Mesenchymal stem cell (in vitro differentiated cells and primary cell): Measurements from ENCODE around the gene RPRD1A.

ENCODE experiments used
- DNase-seq: peaks from one replicate; pipeline ENCODE4 v3.0.0-alpha.2; 2013
- H2AFZ ChIP-seq: one replicate; pipeline ENCODE4 v1.6.1; 2013; ENCODE audit warnings: low read depth, mild to moderate bottlenecking, control low read depth, inconsistent platforms, low read length, moderate library complexity
- H2AK5ac ChIP-seq: 2 replicates; pipeline ENCODE4 v1.6.1; 2013; ENCODE audit warnings: low read length, moderate library complexity, mild to moderate bottlenecking, inconsistent platforms; ENCODE audit not compliant: severe bottlenecking
- H2BK120ac ChIP-seq: one replicate; pipeline ENCODE4 v1.6.1; 2013; ENCODE audit warnings: low read depth, mild to moderate bottlenecking, inconsistent platforms, low read length, moderate library complexity
- H2BK12ac ChIP-seq, 2 experiments: one replicate each; pipeline ENCODE4 v1.6.1; 2013; ENCODE audit warnings: inconsistent platforms in 2 of 2, low read length in 2 of 2, mild to moderate bottlenecking in 2 of 2, moderate library complexity in 2 of 2, control low read depth in 1 of 2
- H2BK15ac ChIP-seq: one replicate; pipeline ENCODE4 v1.6.1; 2013; ENCODE audit warnings: mild to moderate bottlenecking, low read depth, inconsistent platforms; ENCODE audit not compliant: poor library complexity, severe bottlenecking
- H2BK5ac ChIP-seq: 2 replicates; pipeline ENCODE4 v1.6.1; 2013; ENCODE audit warnings: low read depth, mild to moderate bottlenecking, low read length, control low read depth, inconsistent platforms; ENCODE audit not compliant: poor library complexity, severe bottlenecking
- H3K14ac ChIP-seq, 2 experiments: one replicate each; pipeline ENCODE4 v1.6.1; 2013; ENCODE audit warnings: inconsistent platforms in 2 of 2, low read length in 2 of 2, control low read depth in 1 of 2, mild to moderate bottlenecking in 1 of 2, moderate library complexity in 1 of 2
- H3K18ac ChIP-seq, 2 experiments: one replicate each; pipeline ENCODE4 v1.6.1; 2013; ENCODE audit warnings: inconsistent platforms in 2 of 2, low read length in 2 of 2, control low read depth in 1 of 2, low read depth in 1 of 2, mild to moderate bottlenecking in 1 of 2
- H3K23ac ChIP-seq, 2 experiments: one replicate each; pipeline ENCODE4 v1.6.1; 2013; ENCODE audit warnings: inconsistent platforms in 2 of 2, low read length in 2 of 2, mild to moderate bottlenecking in 2 of 2, moderate library complexity in 2 of 2, control low read depth in 1 of 2
- H3K27ac ChIP-seq: 2 replicates; pipeline ENCODE4 v1.5.1; 2013; ENCODE audit warnings: mild to moderate bottlenecking, moderate library complexity, low read length, control low read depth, inconsistent platforms; ENCODE audit not compliant: poor library complexity, severe bottlenecking
- H3K27me3 ChIP-seq, 2 experiments: 2 replicates each; pipeline versions ENCODE4 v1.6.1 to v1.7.0; 2013; ENCODE audit warnings: low read length in 2 of 2, mild to moderate bottlenecking in 2 of 2, moderate library complexity in 2 of 2, control low read depth in 1 of 2, inconsistent platforms in 1 of 2; ENCODE audit not compliant: control insufficient read depth in 1 of 2, insufficient read depth in 1 of 2
- H3K36me3 ChIP-seq, 2 experiments: 2 replicates each; pipeline versions ENCODE4 v1.6.1 to v1.7.0; 2013; ENCODE audit warnings: low read length in 2 of 2, control low read depth in 1 of 2, inconsistent platforms in 1 of 2, low read depth in 1 of 2, mild to moderate bottlenecking in 1 of 2; ENCODE audit not compliant: insufficient read depth in 2 of 2, control insufficient read depth in 1 of 2
- H3K4ac ChIP-seq, 2 experiments: one replicate each; pipeline ENCODE4 v1.6.1; 2013; ENCODE audit warnings: inconsistent platforms in 2 of 2, low read length in 2 of 2, mild to moderate bottlenecking in 2 of 2, moderate library complexity in 2 of 2, control low read depth in 1 of 2, low read depth in 1 of 2
- H3K4me1 ChIP-seq: 2 replicates; pipeline ENCODE4 v1.6.1; 2013; ENCODE audit warnings: low read depth, low read length, control low read depth; ENCODE audit not compliant: control insufficient read depth, insufficient read depth
- H3K4me2 ChIP-seq: 2 replicates; pipeline ENCODE4 v1.6.1; 2013; ENCODE audit warnings: low read length, mild to moderate bottlenecking, inconsistent platforms; ENCODE audit not compliant: poor library complexity, severe bottlenecking
- H3K4me3 ChIP-seq, 2 experiments: 2 replicates each; pipeline versions ENCODE4 v1.5.1 to v1.7.0; 2013; ENCODE audit warnings: low read length in 2 of 2, mild to moderate bottlenecking in 2 of 2, control low read depth in 1 of 2, low read depth in 1 of 2; ENCODE audit not compliant: insufficient read depth in 1 of 2
- H3K79me1 ChIP-seq: replicated peaks from 2 replicates; pipeline ENCODE4 v1.6.1; 2013; ENCODE audit warnings: mild to moderate bottlenecking, control low read depth, low read length, inconsistent platforms; ENCODE audit not compliant: poor library complexity, severe bottlenecking
- H3K9ac ChIP-seq: 2 replicates; pipeline ENCODE4 v1.7.0; 2013; ENCODE audit warnings: mild to moderate bottlenecking, low read length, moderate library complexity
- H3K9me3 ChIP-seq: 2 replicates; pipeline ENCODE4 v1.7.0; 2013; ENCODE audit warnings: mild to moderate bottlenecking, low read length; ENCODE audit not compliant: control insufficient read depth
- H4K8ac ChIP-seq: one replicate; pipeline ENCODE4 v1.6.1; 2013; ENCODE audit warnings: inconsistent platforms, mild to moderate bottlenecking, low read length, moderate library complexity
- H4K91ac ChIP-seq: one replicate; pipeline ENCODE4 v1.6.1; 2013; ENCODE audit warnings: mild to moderate bottlenecking, low read length, inconsistent platforms
- WGBS: methylation state at CpG from one replicate; pipeline ENCODE4 v1.1.7; 2013; ENCODE audit warnings: mixed read lengths; 5-methylcytosine and 5-hydroxymethylcytosine counted together

RPRD1A gene

DNA sequence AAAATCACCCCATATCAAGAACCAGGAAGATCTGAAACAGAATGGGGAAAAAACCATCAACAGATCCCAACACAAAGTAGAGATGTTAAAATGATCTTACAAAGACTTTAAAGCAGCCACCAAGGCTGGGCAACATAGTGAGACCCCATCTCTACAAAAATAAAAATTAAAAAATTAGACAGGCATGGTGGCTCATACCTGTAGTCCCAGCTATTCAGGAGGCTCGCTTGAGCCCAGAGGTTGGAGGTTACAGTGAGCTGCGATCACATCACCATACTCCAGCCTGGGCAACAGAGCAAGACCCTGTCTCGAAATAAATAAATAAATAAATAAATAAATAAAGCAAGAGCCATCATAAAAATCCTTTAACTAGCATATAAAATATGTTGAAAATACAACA, 20.5 kb downstream of the RPRD1A start:
- Histone ChIP-seq H3K18ac (no peak overlapping the region), H3K4me2 (no peak overlapping the region), H3K27me3 (no peaks in the 10 kb centered on the region), H3K4ac (no peak overlapping the region), H2BK5ac (no peak overlapping the region), H2AK5ac (no peak overlapping the region), H3K23ac (no peak overlapping the region), H2BK120ac (no peak overlapping the region), H3K9me3 (peaks cover 11% of the 10 kb centered on the region), H3K4me1 (no peaks in the 10 kb centered on the region), H4K91ac (no peak overlapping the region), H3K4me3 (no peak overlapping the region), H3K14ac (no peak overlapping the region), H2BK15ac (no peak overlapping the region), H2AFZ (no peak overlapping the region), H3K27ac (no peak overlapping the region), H3K36me3 (peaks cover 0 to 3% of the 10 kb centered on the region in 2 experiments), H3K9ac (no peak overlapping the region), H4K8ac (no peak overlapping the region), H2BK12ac (no peak overlapping the region), H3K79me1 (peaks cover 7% of the 10 kb centered on the region)
- no CpG with 5 or more reads among the region's 3 CpGs for WGBS
- DNase-seq: no peak

DNA sequence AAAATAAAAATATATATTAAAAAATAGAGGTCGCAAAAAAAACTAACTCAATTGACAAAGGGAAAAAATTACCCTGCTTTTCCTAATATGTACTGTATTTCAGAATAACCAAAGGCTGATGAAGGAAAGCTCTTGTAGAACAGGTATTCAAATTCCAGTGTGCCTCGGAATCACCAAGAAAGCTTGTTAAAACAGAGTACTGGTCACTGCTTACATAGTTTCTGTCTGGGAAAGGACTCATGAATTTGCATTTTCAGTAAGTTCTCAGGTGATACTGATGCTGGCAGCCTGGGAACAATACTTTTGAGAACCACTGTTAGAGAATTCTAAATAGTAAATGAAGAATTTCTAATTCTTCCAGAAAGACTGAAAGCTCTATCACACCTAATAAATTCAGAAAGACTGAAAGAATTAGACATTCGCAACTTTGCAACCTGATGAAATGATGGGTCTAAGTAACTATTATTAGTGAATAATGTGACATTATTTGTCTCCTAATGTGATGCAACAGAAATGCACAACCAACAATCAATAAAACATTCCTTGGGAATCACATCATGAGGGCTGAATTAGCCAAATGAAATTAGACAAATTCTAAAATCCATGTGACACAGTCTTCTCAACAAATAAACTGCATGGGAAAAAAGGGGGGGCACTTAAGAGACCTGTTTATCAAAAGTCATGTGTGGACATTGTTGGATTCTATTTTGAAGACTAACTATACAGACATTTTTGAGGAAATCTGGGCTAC, 21.9 kb downstream of the RPRD1A start:
- H3K27ac ChIP-seq: no peak overlapping the region
- no peak overlapping the region for H2AK5ac ChIP-seq
- H3K23ac ChIP-seq: no peak overlapping the region
- H3K27me3 ChIP-seq: no peaks in the 10 kb centered on the region
- no peak overlapping the region for H4K91ac ChIP-seq
- 100% methylated on average over 1 of the region's 3 CpGs for WGBS
- H4K8ac ChIP-seq: no peak overlapping the region
- no peak overlapping the region for H2BK120ac ChIP-seq
- H3K9me3 ChIP-seq: no peaks in the 10 kb centered on the region
- no peak overlapping the region for H2AFZ ChIP-seq
- no peak overlapping the region for H3K4me2 ChIP-seq
- no peaks in the 10 kb centered on the region for H3K4me1 ChIP-seq
- H3K4ac ChIP-seq: no peak overlapping the region
- no peak overlapping the region for H3K4me3 ChIP-seq
- H2BK12ac ChIP-seq: no peak overlapping the region
- H2BK15ac ChIP-seq: no peak overlapping the region
- H3K36me3 ChIP-seq: peaks cover 0 to 3% of the 10 kb centered on the region in 2 experiments
- H3K79me1 ChIP-seq: peaks cover 7% of the 10 kb centered on the region
- H3K14ac ChIP-seq: no peak overlapping the region
- H2BK5ac ChIP-seq: no peak overlapping the region
- no peak for DNase-seq
- no peak overlapping the region for H3K9ac ChIP-seq
- no peak overlapping the region for H3K18ac ChIP-seq

DNA sequence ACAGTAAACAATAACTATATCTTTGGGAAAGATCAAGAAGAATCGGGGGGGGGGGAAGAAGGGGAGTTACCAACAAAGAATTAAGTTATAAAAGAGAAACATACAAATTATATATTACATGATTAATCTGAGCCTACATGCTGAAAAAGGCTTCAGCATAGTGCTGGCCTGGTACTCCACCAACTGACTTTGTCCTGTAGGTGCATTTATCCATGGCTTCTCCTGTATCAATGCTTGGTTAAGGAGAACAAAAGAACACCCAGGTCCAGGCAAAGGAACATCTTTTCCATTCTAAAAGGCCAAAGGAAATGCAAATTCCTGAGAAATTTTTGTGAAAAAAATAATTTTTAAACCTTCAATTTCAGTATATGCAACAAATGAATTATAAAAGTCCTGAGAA, 24.2 kb downstream of the RPRD1A start:
- WGBS: no CpG with 5 or more reads among the region's 1 CpG

DNA sequence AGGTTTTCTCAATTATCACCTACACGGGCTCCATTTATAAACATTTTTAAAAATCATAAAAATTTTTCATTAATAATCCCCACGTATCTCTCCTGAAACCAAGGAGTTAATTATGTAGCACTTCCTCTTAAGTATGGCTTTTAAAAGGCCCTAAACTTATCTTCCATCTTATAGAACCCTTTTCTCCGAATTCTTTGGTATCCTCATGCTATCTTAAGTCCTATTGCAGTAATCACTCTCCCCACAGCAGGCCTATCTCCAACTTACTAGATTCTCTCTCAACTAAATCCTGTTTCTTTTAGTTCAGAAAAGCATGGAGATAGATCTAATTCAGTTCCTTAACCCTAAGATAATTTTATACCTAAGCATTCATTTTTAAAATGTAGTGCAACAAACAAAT, 26.2 kb downstream of the RPRD1A start:
- 96% methylated on average over 3 of the region's 3 CpGs for WGBS
- H4K8ac ChIP-seq: no peak overlapping the region
- H2AK5ac ChIP-seq: no peak overlapping the region
- peaks cover 3 to 8% of the 10 kb centered on the region in 2 experiments for H3K36me3 ChIP-seq
- H2BK5ac ChIP-seq: no peak overlapping the region
- no peaks in the 10 kb centered on the region for H3K27me3 ChIP-seq
- no peak overlapping the region for H3K9ac ChIP-seq
- no peak overlapping the region for H3K4me2 ChIP-seq
- no peak overlapping the region for H2BK15ac ChIP-seq
- H3K27ac ChIP-seq: no peak overlapping the region
- H3K4ac ChIP-seq: no peak overlapping the region
- H2AFZ ChIP-seq: no peak overlapping the region
- no peak overlapping the region for H3K14ac ChIP-seq
- no peak overlapping the region for H3K18ac ChIP-seq
- no peak overlapping the region for H3K4me3 ChIP-seq
- no peak overlapping the region for H3K23ac ChIP-seq
- no peak overlapping the region for H2BK12ac ChIP-seq
- H4K91ac ChIP-seq: no peak overlapping the region
- no peak for DNase-seq
- peaks cover 10% of the 10 kb centered on the region for H3K9me3 ChIP-seq
- H3K79me1 ChIP-seq: peaks cover 14% of the 10 kb centered on the region
- no peak overlapping the region for H2BK120ac ChIP-seq
- no peaks in the 10 kb centered on the region for H3K4me1 ChIP-seq

More for the DNA sequence above, 24.2 kb downstream of the RPRD1A start:
- no peak overlapping the region for H3K27ac ChIP-seq
- no peak overlapping the region for H3K4me3 ChIP-seq
- H3K14ac ChIP-seq: no peak overlapping the region
- no peaks in the 10 kb centered on the region for H3K27me3 ChIP-seq
- H2BK5ac ChIP-seq: no peak overlapping the region
- H3K18ac ChIP-seq: no peak overlapping the region
- no peak overlapping the region for H2BK12ac ChIP-seq
- H2BK15ac ChIP-seq: no peak overlapping the region
- no peak overlapping the region for H4K91ac ChIP-seq
- H3K79me1 ChIP-seq: peaks cover 15% of the 10 kb centered on the region
- no peak overlapping the region for H2AFZ ChIP-seq
- H3K36me3 ChIP-seq: peaks cover 3 to 8% of the 10 kb centered on the region in 2 experiments
- no peak for DNase-seq
- no peaks in the 10 kb centered on the region for H3K4me1 ChIP-seq
- H3K23ac ChIP-seq: no peak overlapping the region
- H3K4ac ChIP-seq: no peak overlapping the region
- peaks cover 7% of the 10 kb centered on the region for H3K9me3 ChIP-seq
- no peak overlapping the region for H4K8ac ChIP-seq
- H2BK120ac ChIP-seq: no peak overlapping the region
- no peak overlapping the region for H2AK5ac ChIP-seq
- H3K9ac ChIP-seq: no peak overlapping the region
- H3K4me2 ChIP-seq: no peak overlapping the region
